GM21619 (cell line): Measurements from ENCODE around the gene TMEM201.
"Not testable (repeated sequence)": the region's sequence is repeated elsewhere in the genome, so short reads cannot be mapped to it uniquely, and the experiment has no call there.

Experiments
- ATAC-seq: cut with Tn5 transposase; IDR thresholded peaks from one replicate; pipeline ENCODE4 v1.9.1; 2021; ENCODE audit not compliant: unreplicated experiment

TMEM201 gene

GRCh38 chr1:9615316-9616063 lies 26.8 kb downstream of the TMEM201 start:
- ATAC-seq, result no peak

DNA sequence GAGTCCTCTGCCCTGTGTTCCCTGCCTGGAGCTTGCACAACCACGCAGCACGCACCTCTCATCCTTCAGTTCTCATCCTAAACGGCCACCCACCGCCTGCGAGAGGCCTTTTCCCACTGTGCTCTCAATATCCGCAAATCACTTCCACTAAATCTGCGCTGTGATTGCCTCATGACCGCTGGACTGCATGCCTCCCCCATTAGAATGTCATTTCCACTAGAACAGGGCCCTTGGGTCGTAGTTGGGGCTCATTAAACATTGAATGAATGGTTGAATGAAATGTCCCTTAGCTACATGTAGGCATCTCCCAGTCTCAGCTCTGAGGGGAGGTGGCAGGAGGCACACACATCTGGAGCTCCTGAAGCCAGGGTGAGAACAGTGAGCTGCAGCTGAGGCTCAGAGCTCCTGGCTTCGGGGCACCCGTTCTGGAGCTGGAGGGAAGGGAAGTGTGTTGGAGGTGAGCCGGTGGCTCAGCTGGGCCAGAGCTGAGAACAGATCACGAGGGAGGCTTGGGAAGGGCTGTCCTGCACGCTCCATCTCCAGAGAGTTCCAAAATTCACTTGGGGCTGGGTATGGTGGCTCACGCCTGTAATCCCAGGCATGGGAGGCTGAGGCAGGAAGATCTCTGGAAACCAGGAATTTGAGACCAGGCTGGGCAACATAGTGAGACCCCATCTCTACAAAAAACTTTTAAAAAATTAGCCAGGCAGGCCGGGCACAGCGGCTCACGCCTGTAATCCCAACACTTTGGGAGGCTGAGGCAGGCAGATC lies 30.4 kb downstream of the TMEM201 start:
- no peak for ATAC-seq

GRCh38 chr1:9621032-9621431 lies 32.3 kb downstream of the TMEM201 start:
- ATAC-seq, result no peak

DNA sequence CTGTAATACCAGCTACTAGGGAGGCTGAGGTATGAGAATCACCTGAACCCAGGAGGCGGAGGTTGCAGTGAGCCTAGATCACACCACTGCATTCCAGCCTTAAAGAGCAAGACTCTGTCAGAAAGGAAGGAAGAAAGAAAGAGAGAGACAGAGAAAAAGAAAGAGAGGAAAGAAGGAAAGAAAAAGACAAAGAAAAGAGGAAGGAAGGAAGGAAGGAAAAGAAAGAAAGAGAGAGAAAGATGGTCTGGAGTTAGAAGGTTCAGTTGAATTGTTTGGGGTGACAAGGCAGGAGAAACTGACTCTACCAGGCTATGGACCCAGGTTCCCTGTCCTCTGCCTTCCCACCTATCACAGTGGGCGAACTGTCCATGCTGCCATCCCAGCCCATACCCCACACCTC lies 35.4 kb downstream of the TMEM201 start:
- no peak for ATAC-seq

- not testable (repeated sequence) for ATAC-seq
Measured at GRCh38 chr1:9625030-9625429, 36.3 kb downstream of the TMEM201 start.

- peak; percentile 41 for ATAC-seq
Measured at GRCh38 chr1:9626201-9626608, 37.5 kb downstream of the TMEM201 start.

- no peak for ATAC-seq
Measured at GRCh38 chr1:9628541-9629444, 40.1 kb downstream of the TMEM201 start.

GRCh38 chr1:9629445-9630201 lies 40.9 kb downstream of the TMEM201 start:
- ATAC-seq, result no peak

DNA sequence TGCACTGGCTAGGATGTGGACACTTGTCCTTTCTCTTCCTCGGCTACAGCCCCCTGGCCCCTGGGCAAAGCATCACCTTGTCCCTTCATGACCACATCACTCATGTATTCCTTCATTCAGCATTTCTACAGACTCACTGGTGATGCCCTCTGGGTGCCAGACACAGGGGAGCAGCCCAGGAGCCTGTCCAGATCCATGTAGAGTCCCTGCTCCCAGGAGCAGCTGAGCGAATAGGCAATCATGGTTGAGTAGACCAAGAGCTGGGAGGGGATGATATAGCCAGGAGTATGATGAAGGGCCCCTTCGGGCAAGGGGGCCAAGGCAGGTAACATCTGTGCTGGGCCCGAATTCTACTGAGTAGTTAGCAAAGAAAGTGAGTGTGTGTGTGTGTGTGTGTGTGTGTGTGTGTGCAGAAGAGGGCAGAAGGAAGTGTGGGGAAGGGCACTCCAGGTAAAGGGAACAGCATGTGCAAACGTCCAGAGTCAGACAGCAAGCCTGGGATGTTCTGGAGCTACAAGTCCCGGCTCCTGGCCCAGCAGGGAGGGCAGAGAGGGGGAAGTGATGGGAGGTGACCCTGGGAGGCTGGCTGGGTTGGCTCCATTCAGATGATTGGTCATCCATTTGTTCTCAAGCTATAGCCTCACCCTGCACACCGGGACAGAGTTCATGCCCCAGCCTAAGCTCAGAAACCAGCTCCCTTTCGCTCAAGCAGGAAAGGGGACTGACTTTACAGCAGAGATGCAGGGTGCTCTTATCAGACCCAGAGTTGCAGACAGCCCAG lies 41.8 kb downstream of the TMEM201 start:
- ATAC-seq, result no peak

DNA sequence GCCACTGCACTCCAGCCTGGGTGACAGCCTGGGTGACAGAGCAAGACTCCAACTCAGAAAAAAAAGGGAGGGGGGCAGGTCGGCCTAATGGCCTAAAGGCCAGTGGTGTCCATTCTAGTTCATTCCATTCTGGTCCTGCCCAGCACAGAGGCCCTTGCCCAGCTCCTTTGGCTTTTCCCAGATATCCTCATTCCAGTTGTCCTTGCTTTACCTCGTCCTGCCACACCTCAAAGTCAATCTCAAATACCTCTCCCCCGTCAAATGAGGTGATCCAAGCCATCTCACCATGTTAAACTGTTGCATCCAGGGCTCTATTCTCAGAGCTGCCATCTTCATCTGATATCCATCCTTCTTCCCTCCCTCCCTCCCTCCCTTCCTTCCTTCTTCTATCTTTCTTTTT lies 42.9 kb downstream of the TMEM201 start:
- no peak for ATAC-seq

- ATAC-seq, result no peak
Measured at GRCh38 chr1:9633493-9633892, 44.8 kb downstream of the TMEM201 start.

GRCh38 chr1:9634582-9634981 lies 45.9 kb downstream of the TMEM201 start:
- no peak for ATAC-seq

- no peak for ATAC-seq
Measured at GRCh38 chr1:9639227-9639626, 50.5 kb downstream of the TMEM201 start.

DNA sequence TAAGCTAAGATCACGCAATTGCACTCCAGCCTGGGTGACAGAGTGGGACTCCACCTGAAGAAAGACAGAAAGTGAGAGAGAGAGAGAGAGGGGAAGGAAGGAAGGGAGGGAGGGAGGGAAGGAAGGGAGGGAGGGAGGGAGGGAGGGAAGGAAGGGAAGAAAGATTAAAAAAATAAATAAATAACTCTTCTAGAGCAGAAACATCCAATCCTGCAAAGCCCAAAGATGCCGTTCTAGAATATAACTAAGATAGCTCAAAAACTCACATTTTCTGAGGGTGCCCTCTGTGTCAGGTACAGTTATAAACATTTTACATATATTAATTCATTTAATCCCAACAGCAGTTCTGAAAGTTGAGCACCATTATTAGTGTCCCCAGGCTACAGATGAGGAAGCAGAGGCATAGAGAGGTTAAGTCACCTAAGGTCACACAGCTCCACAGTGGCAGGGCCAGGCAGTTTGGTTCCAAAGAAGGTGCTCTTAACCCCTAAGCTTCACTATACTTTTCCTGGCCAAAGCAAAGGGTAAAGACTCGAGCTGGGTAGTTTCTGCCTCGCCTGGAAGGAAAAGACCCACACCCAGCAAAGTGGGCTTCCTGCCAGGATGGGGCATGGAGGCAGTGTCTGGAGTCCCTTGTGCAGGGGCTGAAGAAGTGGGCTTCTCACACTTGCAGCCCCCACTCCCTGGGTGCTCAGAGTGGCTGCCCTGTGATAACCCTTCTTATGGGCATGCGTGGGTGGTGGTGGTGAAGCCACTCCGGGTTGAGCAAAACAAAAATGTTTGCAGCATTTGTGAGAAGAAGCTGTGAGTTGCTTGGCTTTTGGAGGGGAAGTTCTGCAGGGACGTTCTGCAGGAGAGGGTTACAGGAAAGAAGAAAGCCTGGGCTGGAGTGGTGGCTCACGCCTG lies 54.9 kb downstream of the TMEM201 start:
- no peak for ATAC-seq

GRCh38 chr1:9646037-9646436 lies 57.3 kb downstream of the TMEM201 start:
- no peak for ATAC-seq

DNA sequence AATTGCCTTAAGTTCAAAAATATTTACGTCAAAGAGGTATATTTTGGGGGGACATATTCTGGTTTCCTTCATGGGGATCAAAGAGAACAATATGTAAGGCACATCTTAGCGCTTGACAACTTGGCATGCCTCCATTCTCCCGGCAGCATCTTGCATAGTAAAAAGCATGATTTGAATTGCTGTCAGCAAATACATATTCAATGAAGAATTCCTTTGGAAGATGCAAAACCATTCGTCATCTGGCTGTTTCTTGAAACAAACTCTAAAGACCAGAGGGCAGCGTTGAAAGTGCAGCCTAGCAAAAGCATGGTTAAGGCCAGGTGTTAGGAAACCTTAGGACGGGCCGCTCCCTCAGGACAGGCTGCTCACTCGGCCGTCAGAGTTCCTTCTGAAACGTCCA lies 59.5 kb downstream of the TMEM201 start:
- ATAC-seq, result no peak

GRCh38 chr1:9649769-9650168 lies 61.1 kb downstream of the TMEM201 start:
- ATAC-seq, result no peak

DNA sequence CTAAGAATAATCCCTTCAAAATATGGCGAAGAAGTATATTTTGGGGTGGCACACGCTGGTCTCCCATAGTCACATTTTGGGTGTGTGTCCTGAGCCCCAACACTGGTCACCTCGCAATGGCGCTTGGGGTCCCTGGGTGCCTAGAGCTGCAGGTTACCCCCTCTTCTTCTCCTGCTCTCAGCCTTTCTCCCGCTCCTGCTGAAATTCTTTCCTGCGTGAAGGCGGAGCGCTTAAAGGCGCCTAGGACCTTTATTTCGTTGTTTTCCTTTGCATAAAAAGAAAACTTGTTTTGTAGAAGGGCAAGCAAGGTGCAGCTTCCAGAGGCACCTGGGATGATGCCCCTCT lies 62.5 kb downstream of the TMEM201 start:
- no peak for ATAC-seq
